A549 (cell line): Measurements from ENCODE around the gene RNPEP.

Experiments used
- ESRRA ChIP-seq: fragments of 150-350 bp; IDR thresholded peaks from 2 replicates; pipeline ENCODE4 v1.6.1; 2014; ENCODE audit warnings: mild to moderate bottlenecking, low read length, borderline replicate concordance
- MAX ChIP-seq: IDR thresholded peaks from 2 replicates; pipeline ENCODE4 v1.6.1; 2012
- RAD21 ChIP-seq, 2 experiments: fragments of >200 bp in 1 of 2; sonication (Bioruptor Twin) in 1 of 2; formaldehyde crosslinking in 1 of 2; IDR thresholded peaks in 1 of 2; conservative IDR thresholded peaks in 1 of 2; 2 replicates in 1 of 2; 3 replicates in 1 of 2; pipeline ENCODE4 v1.6.1; 2012 to 2018; ENCODE audit warnings: inconsistent platforms in 1 of 2
- TF ChIP-seq, protein P1 (sequence below): fragments of >200 bp; sonication (Bioruptor Twin); formaldehyde crosslinking; IDR thresholded peaks from 3 replicates; pipeline ENCODE4 v1.5.1; 2016

GRCh38 chr1:201988601-201989000 lies 6.2 kb downstream of the RNPEP start:
- no peak for TF ChIP-seq ESRRA
- TF ChIP-seq, protein P1, sequence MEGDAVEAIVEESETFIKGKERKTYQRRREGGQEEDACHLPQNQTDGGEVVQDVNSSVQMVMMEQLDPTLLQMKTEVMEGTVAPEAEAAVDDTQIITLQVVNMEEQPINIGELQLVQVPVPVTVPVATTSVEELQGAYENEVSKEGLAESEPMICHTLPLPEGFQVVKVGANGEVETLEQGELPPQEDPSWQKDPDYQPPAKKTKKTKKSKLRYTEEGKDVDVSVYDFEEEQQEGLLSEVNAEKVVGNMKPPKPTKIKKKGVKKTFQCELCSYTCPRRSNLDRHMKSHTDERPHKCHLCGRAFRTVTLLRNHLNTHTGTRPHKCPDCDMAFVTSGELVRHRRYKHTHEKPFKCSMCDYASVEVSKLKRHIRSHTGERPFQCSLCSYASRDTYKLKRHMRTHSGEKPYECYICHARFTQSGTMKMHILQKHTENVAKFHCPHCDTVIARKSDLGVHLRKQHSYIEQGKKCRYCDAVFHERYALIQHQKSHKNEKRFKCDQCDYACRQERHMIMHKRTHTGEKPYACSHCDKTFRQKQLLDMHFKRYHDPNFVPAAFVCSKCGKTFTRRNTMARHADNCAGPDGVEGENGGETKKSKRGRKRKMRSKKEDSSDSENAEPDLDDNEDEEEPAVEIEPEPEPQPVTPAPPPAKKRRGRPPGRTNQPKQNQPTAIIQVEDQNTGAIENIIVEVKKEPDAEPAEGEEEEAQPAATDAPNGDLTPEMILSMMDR: no peak
- TF ChIP-seq MAX: no peak
- no peak for TF ChIP-seq RAD21 (conservative IDR thresholded peaks at IDR 0.05 in 1 of 2, IDR thresholded peaks at IDR 0.05 in 1 of 2)
